SK-N-SH treated with all-trans-retinoic acid at 6 μM for 48 hours (cell line): Measurements from ENCODE around the gene KRT31.
"Not testable (repeated sequence)": the region's sequence is repeated elsewhere in the genome, so short reads cannot be mapped to it uniquely, and the experiment has no call there.

Source experiments
- ATAC-seq: fragments of 200-7000 bp; cut with Tn5 transposase; 3 replicates; pipeline ENCODE4 v1.9.1; 2020; ENCODE audit warnings: mild to moderate bottlenecking, moderate library complexity
- ARNTL ChIP-seq: fragments of 450-650 bp; formaldehyde crosslinking; IDR thresholded peaks from 2 replicates; pipeline ENCODE4 v1.5.0; 2020; ENCODE audit warnings: low read depth, mild to moderate bottlenecking, moderate library complexity, borderline replicate concordance
- BACH2 ChIP-seq: fragments of 250-450 bp; sonication (Bioruptor Pico); IDR thresholded peaks from 2 replicates; pipeline ENCODE4 v1.9.0; 2021; ENCODE audit warnings: mild to moderate bottlenecking, borderline replicate concordance
- CREB5 ChIP-seq: fragments of 250-450 bp; sonication (Bioruptor Pico); IDR thresholded peaks from 2 replicates; pipeline ENCODE4 v1.5.1; 2020; ENCODE audit warnings: low read depth, mild to moderate bottlenecking, moderate library complexity
- CSDC2 ChIP-seq: fragments of 250-450 bp; sonication (Bioruptor Pico); IDR thresholded peaks from 2 replicates; pipeline ENCODE4 v1.5.0; 2020; ENCODE audit warnings: mild to moderate bottlenecking, moderate library complexity
- CSRNP3 ChIP-seq: fragments of 250-450 bp; sonication (Bioruptor Pico); IDR thresholded peaks from 2 replicates; pipeline ENCODE4 v1.5.1; 2021; ENCODE audit warnings: mild to moderate bottlenecking, moderate library complexity
- ESRRG ChIP-seq: fragments of 250-450 bp; sonication (Bioruptor Pico); IDR thresholded peaks from 2 replicates; pipeline ENCODE4 v1.6.1; 2021; ENCODE audit warnings: mild to moderate bottlenecking
- GLIS3 ChIP-seq: fragments of 250-450 bp; sonication (Bioruptor Pico); IDR thresholded peaks from 2 replicates; pipeline ENCODE4 v1.5.0; 2020; ENCODE audit warnings: mild to moderate bottlenecking, moderate library complexity
- ISL1 ChIP-seq: fragments of 250-450 bp; sonication (Bioruptor Pico); IDR thresholded peaks from 2 replicates; pipeline ENCODE4 v2.1.2; 2022; ENCODE audit warnings: mild to moderate bottlenecking, moderate library complexity
- OSR1 ChIP-seq: fragments of 250-450 bp; sonication (Bioruptor Pico); IDR thresholded peaks from 2 replicates; pipeline ENCODE4 v1.8.0; 2022; ENCODE audit warnings: moderate library complexity, mild to moderate bottlenecking, inconsistent platforms
- PATZ1 ChIP-seq: fragments of 250-450 bp; sonication (Bioruptor Pico); IDR thresholded peaks from 2 replicates; pipeline ENCODE4 v1.8.0; 2020; ENCODE audit warnings: mild to moderate bottlenecking, moderate library complexity, borderline replicate concordance
- POU6F1 ChIP-seq: fragments of 250-450 bp; sonication (Bioruptor Pico); IDR thresholded peaks from 2 replicates; pipeline ENCODE4 v1.8.0; 2021; ENCODE audit warnings: low read depth, mild to moderate bottlenecking, moderate library complexity, borderline replicate concordance
- PPARA ChIP-seq: fragments of 250-450 bp; sonication (Bioruptor Pico); IDR thresholded peaks from 2 replicates; pipeline ENCODE4 v1.5.0; 2020; ENCODE audit warnings: mild to moderate bottlenecking, borderline replicate concordance
- RARB ChIP-seq: fragments of 250-450 bp; sonication (Bioruptor Pico); IDR thresholded peaks from 2 replicates; pipeline ENCODE4 v1.8.0; 2021; ENCODE audit warnings: mild to moderate bottlenecking, moderate library complexity
- SNAI2 ChIP-seq: fragments of 250-450 bp; sonication (Bioruptor Pico); IDR thresholded peaks from 2 replicates; pipeline ENCODE4 v1.5.0; 2020; ENCODE audit warnings: mild to moderate bottlenecking, moderate library complexity
- TCF4 ChIP-seq: fragments of 250-450 bp; sonication (Bioruptor Pico); IDR thresholded peaks from 2 replicates; pipeline ENCODE4 v1.8.0; 2021; ENCODE audit warnings: mild to moderate bottlenecking, moderate library complexity, borderline replicate concordance
- TOX ChIP-seq: fragments of 250-450 bp; sonication (Bioruptor Pico); IDR thresholded peaks from 2 replicates; pipeline ENCODE4 v1.8.0; 2021; ENCODE audit warnings: mild to moderate bottlenecking, moderate library complexity, borderline replicate concordance
- TSHZ2 ChIP-seq: fragments of 250-450 bp; sonication (Bioruptor Pico); IDR thresholded peaks from 2 replicates; pipeline ENCODE4 v1.5.0; 2020; ENCODE audit warnings: mild to moderate bottlenecking, moderate library complexity
- ZC3H10 ChIP-seq: fragments of 250-450 bp; sonication (Bioruptor Pico); IDR thresholded peaks from 2 replicates; pipeline ENCODE4 v1.5.1; 2021; ENCODE audit warnings: mild to moderate bottlenecking, moderate library complexity
- ZFP30 ChIP-seq: fragments of 450-650 bp; formaldehyde crosslinking; IDR thresholded peaks from 2 replicates; pipeline ENCODE4 v1.5.0; 2022; ENCODE audit warnings: mild to moderate bottlenecking, moderate library complexity
- ZNF565 ChIP-seq: fragments of 450-650 bp; formaldehyde crosslinking; conservative IDR thresholded peaks from 2 replicates; pipeline ENCODE4 v1.5.0; 2020; ENCODE audit warnings: low read depth, mild to moderate bottlenecking, moderate library complexity
- ZNF70 ChIP-seq: fragments of 450-650 bp; formaldehyde crosslinking; IDR thresholded peaks from 2 replicates; pipeline ENCODE4 v1.5.0; 2020; ENCODE audit warnings: mild to moderate bottlenecking, moderate library complexity
- ZNF8 ChIP-seq: fragments of 450-650 bp; formaldehyde crosslinking; IDR thresholded peaks from 2 replicates; pipeline ENCODE4 v1.5.0; 2020; ENCODE audit warnings: mild to moderate bottlenecking, moderate library complexity

The KRT31 gene

GRCh38 chr17:41383690-41384089, 13.7 kb downstream of the KRT31 start:
- no peak for ATAC-seq
- TF ChIP-seq TSHZ2 (CRISPR knock-in tag) (no peak), ZNF565 (CRISPR knock-in tag) (no peak), ZNF70 (CRISPR knock-in tag) (no peak), OSR1 (CRISPR knock-in tag) (no peak), CSRNP3 (CRISPR knock-in tag) (no peak), SNAI2 (no peak), PATZ1 (CRISPR knock-in tag) (no peak), ISL1 (CRISPR knock-in tag) (no peak), ZNF8 (CRISPR knock-in tag) (no peak), TCF4 (CRISPR knock-in tag) (no peak), PPARA (CRISPR knock-in tag) (no peak), ZFP30 (no peak), RARB (CRISPR knock-in tag) (no peak), ESRRG (CRISPR knock-in tag) (no peak), GLIS3 (CRISPR knock-in tag) (no peak), BACH2 (CRISPR knock-in tag) (no peak)

GRCh38 chr17:41382394-41382793, 15.0 kb downstream of the KRT31 start:
- no peak for ATAC-seq
- TF ChIP-seq POU6F1 (CRISPR knock-in tag): no peak
- TF ChIP-seq ESRRG (CRISPR knock-in tag): no peak
- TF ChIP-seq TSHZ2 (CRISPR knock-in tag): no peak
- TF ChIP-seq TOX: no peak
- TF ChIP-seq ZFP30: no peak
- TF ChIP-seq ZNF8 (CRISPR knock-in tag): no peak
- TF ChIP-seq GLIS3 (CRISPR knock-in tag): no peak
- no peak for TF ChIP-seq CSDC2
- no peak for TF ChIP-seq ISL1 (CRISPR knock-in tag)
- TF ChIP-seq ZC3H10 (CRISPR knock-in tag): no peak
- no peak for TF ChIP-seq SNAI2
- TF ChIP-seq ZNF70 (CRISPR knock-in tag): no peak
- no peak for TF ChIP-seq PATZ1 (CRISPR knock-in tag)
- no peak for TF ChIP-seq OSR1 (CRISPR knock-in tag)
- no peak for TF ChIP-seq ARNTL (CRISPR knock-in tag)
- no peak for TF ChIP-seq PPARA (CRISPR knock-in tag)
- no peak for TF ChIP-seq RARB (CRISPR knock-in tag)
- no peak for TF ChIP-seq BACH2 (CRISPR knock-in tag)
- no peak for TF ChIP-seq CREB5 (CRISPR knock-in tag)

- not testable (repeated sequence) for ATAC-seq
These were observed 15.5 kb downstream of the KRT31 start, which contains the start of gene KRT34 for GRCh38 chr17:41381943-41382342. Gene KRT34 (minus strand): TSS chr17:41382306. CDS start chr17:41382246, 60 bp downstream.

GRCh38 chr17:41380091-41380490, 17.3 kb downstream of the KRT31 start:
- ATAC-seq: not testable (repeated sequence)
